HG02642 (cell line): ENCODE measurements around the gene TENM3.

Experiments
- ATAC-seq: cut with Tn5 transposase; IDR thresholded peaks from one replicate; pipeline ENCODE4 v1.9.1; 2021; ENCODE audit warnings: mild to moderate bottlenecking; ENCODE audit not compliant: unreplicated experiment, poor library complexity

The TENM3 gene

DNA sequence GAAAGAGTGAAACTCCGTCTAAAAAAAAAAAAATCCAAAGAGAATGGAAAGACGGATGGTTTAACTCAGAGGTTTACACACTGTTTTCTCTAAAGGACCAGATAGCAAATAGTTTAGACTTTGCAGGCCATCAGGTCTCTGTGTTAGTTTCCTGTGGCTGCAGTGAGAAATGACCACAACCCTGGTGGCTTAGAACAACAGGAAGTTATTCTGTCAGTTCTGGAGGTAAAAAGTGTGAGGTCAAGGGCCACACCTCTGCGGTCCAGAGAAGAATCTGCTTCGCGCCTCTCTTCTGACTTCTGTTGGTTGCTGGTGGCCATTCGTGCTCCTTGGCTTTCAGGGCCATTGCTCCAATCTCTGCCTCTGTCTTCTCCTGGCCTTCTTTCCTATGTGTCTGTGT, 76.9 kb downstream of the TENM3 start:
- ATAC-seq = no peak

DNA sequence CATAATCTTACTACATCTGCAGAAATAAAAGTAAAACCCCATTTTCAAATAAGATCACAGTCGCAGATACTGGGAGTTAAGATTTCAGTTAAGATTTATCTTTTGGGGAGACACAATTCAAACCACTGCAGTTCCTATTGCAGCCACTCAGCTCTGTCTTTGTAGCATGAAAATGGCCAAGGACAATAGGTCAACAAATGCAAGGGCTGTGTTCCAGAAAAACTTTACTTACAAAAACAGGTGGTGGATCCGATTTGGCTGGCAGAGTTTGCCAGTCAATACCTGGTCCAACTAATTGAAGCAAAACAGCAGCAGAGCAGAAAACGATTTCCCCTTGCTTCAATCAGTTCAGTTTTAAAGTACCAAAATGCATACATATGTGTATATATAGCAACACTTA, 77.4 kb downstream of the TENM3 start:
- ATAC-seq = no peak

DNA sequence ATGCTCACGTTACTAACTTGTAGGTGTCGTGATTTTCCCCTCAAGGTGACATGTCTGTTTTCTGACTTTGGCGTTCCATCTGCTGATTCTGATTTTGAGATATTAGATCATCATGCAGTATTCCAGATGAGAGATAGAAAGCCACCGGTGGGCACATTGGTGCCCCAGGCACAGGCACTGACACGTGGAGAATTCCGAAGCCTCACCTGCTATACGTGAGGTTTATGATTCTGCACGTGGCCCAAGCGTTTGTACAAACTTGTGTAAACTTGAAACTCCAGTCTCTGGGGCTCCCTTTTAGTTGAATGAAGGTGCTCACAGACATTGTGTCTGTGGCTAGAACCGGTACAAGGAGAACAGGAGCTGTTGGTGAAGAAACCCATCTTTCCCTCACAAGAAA, 81.1 kb downstream of the TENM3 start:
- ATAC-seq = no peak

DNA sequence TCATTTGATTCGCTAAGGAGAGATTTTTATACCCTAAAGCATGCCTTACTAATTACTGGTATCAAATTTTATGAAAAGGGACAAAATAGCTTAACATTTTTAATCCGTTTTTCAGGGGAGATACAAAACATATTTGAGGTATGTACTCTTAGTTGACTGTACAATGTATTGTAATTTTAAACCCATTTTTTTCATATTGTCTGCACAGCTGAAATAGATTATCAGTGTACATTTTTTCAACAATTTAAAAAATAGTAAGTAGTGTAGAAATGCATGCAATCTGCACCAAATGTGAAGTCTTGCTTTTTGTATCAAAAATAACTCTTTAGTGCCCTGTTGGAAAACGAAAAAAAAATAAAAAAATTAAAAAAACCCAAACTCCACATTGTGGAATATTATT, 82.2 kb downstream of the TENM3 start:
- ATAC-seq = no peak

DNA sequence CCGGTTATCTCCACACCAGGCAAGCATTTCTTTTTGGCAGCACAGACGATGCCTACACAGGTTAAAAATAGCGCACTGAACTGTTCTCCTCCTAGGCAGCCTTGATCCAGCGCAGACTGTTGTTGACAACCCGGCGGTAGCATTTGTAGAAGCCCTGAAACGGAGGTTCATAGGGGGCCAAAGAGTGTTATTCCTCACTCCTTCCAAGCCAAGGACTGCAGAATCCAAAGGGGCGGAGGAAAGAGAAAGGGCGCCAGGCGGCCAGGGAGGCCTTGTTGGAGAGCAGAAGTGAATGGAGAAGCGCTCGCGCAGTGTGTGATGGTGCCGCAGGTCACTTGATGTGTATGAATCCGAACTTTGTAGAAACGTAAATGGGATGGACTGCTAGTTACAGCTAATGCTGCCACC, 82.7 kb downstream of the TENM3 start:
- ATAC-seq = no peak

DNA sequence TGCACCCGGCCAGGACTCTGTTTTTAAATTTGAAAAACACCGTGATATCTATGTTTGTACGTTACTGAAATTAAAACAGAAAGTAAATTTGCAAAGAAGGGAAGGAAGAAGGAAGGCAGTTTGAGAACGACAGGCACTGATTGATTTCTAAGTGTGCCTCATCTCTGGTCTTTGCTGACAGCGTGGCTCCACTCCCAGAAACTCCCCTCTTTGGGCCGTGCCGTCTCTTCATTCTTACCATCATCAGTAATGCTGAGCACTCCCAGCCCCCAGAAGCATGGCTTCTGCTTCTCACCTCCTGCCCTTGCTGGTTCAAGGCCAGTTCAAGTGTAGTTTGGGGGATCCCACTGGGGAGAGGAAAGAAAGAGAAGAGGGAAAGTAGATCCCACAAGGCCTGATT, 85.3 kb downstream of the TENM3 start:
- no peak for ATAC-seq

DNA sequence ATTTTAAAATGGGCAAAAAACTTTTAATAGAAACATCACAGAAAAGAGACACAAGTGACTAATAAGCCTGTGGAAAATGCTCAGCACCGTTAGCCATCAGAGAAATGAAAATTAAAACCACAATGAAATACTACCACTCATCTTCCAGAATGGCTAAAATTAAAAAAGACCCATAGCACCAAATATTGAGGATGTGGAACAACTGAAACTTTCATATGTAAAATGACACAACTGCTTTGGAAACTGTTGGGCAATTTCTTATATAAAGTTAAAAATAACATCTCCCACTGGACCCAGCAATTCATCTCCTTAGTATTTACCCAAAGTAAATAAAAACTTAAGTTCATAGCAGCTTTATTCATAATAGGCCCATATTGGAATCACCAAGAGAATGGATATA, 94.2 kb downstream of the TENM3 start:
- no peak for ATAC-seq

DNA sequence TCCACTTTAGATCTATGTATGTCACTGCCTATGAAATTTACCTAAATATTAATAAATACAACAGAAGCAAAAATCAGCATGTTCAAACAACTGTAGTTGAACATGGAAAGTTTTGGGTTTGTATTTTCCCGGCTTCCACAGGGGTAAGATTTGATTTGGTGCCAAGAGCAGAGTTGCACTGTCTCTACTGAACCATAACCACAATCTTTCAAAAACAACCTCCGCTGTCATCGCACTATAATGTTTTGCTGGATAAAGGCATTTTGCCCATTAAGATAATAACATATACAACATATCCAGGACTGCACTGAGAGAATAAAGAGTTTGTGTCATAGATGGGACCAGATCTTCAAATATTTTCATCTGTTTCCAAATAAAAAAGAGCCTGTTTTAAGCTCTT, 94.9 kb downstream of the TENM3 start:
- ATAC-seq = no peak

DNA sequence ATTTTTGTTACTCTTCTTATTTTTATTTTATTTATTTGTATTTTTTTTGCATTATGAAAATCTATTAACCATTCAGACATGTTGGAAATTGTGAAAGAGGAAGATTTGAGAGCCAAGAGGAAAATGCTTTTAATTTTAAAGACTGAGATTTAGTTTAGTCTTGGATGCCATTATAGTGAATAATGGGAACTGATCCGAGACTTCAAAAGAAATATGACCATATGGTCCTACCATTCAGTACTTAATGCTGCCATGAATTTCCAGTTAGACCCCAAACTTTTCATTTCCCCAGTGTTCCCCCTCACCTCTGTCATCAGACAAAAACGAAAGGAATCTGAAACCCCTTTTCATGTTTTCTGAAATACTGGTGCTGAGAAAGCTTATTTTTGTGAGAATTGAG, 95.5 kb downstream of the TENM3 start:
- no peak for ATAC-seq

DNA sequence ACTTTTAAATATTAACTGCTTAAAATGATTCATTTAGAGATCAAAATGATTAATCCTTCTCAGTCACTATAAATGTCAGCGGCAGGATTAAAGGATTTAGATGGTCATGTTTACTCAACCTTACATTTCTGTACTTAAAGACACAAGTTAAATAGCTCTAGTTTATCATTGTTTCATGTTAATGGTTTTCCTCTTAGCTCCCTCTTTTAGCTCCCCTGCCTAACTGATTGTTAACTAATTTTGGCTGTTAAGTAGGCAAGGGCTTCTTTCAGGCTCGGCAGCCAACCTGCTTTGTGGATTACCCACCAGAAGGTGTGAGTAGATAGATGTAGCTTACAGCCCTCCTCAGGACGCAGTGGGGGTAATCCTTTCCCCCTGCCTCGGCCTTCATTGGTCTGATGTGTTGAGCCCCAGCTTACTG, 96.0 kb downstream of the TENM3 start:
- ATAC-seq = no peak

DNA sequence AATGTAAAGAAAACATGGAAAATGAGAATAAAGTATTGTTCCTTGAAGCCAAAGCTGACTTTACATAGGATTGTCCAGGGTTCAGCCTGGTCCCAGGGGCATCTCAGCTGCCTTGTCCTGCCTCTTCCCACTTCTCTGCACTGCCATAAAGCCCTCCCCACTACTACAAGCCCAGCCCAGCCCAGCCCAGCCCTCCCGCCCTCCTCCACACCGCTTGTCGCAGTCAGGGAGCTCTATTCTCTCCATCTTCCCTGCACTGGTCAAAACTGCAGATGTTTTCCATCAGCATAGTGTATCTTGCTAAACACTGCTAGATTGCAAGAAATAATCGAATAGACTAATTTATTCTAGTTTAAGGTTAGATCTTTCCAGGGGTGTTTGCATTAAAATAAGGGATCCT, 100.3 kb downstream of the TENM3 start:
- ATAC-seq = no peak

DNA sequence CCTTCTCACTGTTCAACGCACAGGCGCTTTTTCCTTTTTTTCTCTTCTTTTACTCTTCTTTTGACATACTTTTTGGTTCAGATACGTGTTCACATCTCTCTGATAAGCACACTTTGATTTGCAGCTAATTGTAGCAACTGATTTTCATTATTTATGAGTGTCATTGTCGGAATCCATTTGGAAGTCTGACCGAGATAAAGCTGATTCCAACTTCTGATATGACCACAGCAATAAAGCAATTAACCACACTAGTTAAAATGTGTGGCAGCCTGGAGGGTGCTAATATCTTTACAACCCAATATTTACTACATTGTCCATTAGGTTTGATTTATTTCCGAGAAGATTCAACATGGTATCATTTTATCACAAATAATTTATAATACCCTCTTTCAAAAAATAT, 101.8 kb downstream of the TENM3 start:
- no peak for ATAC-seq

DNA sequence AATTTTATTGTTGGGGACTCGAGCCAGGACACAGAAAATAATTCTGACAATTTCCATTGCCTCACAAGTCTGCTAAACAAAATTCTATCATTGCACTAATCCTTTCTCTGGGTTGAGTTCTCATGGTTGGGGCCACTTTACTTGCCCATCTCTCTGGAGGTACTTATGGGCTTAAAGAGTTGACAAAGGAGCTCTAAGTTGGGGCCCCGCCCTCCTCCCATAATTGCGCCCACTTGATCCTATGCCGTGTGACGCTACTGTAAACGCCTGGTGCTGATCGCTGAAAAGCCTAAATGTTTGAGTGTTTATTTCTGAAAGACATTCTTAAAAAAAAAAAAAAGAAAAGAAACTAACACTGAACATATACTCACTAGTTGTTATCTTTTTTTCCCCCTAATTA, 103.0 kb downstream of the TENM3 start:
- no peak for ATAC-seq

DNA sequence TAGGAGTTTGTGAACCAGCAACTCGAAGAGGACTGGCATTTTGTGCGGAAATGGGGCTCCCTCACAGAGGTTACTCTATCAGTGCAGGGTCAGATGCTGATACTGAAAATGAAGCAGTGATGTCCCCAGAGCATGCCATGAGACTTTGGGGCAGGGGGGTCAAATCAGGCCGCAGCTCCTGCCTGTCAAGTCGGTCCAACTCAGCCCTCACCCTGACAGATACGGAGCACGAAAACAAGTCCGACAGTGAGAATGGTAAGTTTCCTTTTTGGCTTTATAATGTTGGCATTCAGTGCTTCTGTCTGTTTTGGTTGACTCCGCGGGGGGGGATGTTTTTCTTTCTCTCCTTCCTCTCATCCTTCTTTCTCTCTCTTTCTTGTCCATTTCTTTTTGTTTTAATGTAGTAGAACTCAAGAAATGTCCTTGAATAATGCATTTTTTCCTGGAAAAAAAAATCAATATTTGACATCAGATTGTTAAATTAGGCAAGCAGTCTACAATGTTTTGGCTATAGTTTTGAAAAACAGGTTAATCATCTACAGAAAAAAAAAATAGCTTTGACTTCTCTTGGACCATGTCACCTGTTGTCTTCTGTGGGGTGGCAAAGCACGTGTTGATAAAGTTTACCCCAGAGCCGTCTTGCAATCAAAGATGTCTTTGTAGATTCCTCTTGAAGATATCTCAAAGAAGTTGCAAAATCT, 103.6 kb downstream of the TENM3 start:
- no peak for ATAC-seq

DNA sequence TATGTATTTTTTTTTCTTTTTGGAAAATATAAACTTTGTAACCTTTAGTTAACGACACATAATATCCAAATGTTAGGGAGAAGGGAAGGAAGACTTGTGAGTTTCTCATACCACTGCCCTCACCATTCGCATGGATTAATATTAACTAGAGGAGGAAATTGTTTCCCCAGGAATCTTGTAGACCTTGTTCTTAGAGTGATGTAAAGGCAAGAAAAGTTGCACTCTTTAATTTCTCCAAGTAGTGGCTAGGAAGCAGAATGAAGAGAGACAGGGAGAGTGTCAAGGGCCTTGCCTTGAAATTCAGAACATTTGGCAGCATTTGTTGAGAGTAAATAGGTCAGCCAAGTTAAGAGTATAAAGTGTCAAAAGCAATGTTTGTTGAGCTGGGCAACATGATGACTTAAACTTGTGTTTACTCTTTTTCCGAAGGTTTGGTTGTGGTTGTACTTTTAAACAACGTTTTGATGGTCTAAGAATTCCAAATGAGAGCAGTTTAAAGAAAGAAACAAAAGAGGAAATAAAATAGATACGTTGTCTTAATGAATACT, 105.7 kb downstream of the TENM3 start:
- ATAC-seq = no peak

DNA sequence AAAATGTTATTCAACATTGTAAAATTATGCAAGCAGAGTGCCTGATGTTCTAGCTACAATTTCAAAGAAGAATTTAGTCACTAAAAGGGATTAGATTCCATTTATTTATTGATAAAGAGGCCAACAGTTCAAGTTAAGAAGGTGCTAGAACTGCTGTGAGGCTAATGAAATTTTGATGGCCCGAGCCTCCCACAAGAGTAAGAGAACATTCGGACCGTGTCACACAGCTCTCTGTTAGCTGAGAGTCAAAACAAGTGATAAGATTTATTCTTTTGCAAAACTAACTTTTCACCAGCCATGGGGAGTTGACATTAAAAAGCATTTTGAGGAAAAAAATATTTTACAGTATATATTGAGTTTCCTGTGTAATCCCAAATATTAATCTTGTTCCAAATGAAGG, 106.8 kb downstream of the TENM3 start:
- no peak for ATAC-seq

DNA sequence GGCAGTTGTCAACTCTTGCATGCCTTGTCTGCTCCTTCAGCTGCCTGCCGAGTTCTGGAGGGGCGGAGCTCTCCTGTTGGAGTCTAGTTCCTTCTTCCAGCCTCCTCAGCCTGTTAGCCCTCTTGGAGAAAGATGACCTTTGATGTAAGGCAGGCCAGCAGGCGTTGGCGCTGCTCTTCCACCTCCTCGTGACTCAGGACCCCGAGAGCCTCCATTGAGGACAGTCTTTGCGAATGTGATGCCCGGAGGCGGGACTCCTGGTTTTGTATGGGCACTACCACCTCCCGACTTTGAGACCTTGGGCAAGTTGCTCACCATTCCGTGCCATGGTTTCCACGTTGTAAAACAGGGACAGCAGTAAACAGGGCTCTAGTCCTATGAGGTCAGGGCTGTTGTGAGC, 108.3 kb downstream of the TENM3 start:
- ATAC-seq = no peak

DNA sequence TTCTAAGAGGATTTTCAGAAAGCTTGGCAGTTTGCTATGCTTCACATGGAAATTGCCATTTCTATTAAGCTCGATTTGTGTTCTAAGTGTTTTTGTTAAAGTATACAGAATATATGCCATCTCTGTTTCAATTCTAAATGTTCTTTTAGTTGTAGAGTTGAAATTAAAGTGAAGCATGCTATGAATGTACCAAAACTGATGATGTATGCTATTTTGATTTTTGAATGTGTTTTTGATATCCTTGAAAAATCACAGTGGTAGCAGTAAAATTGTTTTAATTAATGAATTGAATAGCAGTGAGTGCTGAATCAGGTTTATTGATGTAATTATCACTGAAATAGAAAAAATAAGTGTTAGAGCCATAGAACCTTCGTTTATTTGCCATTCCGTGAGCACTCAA, 110.9 kb downstream of the TENM3 start:
- ATAC-seq = no peak

DNA sequence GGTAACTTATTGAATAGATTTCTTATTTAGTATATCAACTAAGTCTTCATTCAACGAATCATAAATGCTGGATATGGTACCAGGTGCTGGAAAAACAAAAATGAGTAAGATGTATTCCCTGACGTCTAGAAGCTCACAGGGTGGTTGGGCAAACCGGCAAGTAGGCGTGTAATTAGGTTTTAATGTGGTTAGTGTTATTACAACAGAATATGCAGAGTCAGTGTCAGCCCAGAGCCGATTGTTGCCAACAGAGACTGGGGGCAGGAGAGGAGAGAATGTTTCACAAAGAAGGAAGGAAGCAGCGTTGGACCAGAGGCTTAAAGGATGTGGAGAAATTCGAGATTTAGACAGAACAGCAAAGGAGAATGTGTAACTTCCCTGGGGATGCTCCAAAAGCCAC, 111.7 kb downstream of the TENM3 start:
- ATAC-seq = no peak

DNA sequence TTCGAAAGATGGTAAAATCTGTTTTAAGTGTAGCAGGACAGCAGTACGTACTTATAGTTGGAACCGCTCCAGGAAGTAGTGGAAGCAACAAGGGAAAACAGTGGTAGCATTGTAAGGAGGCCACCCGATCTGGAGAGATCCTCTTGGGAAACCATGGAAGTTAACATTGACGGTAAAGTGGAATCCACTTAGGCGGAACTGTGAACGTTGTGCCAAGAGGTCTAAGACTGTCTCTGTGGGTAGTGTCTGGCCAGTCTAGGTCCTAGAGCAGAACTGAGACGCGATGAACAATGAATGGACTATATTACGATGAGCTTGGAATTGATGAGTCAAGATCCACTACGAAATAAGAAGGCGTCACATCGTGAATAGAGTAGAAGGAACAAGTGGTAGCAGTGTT, 124.0 kb downstream of the TENM3 start:
- ATAC-seq = no peak

DNA sequence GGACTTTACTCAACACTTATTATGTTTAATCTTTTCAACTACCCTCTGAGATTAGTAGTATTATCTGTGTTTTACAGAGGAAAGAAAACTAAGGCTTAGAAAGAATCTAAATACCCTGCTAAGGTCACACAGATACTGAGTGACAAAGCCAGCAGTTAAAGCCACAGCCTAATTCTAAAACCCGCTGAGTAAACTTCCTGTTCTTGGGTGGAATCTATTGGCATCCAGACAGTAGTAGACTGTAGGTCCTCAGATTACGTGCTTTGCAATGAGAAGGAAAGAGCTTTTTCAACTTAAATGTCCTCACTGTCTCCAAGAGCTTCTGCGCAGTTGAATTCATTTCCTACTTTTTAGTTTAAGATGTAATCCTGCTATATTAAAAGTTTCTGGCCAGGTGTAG, 126.0 kb downstream of the TENM3 start:
- no peak for ATAC-seq

DNA sequence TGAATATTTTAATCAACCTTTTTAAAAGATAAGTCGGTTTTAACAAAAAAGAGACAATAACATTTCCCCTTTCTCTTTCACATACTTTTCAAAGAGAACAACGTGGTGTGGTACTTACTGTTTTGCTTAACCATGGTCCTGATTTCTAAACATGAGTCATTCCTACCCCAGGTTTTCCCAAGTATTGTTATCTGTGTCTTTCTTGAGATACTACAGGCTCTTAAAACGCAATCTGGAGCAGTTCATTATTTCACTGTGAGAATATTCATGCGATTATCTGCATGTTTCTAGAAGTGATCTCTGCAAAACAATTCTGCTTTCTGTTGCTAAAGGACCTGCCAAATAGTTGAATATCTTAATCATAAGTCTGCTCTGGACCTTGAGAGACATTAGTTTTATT, 127.3 kb downstream of the TENM3 start:
- ATAC-seq = no peak

DNA sequence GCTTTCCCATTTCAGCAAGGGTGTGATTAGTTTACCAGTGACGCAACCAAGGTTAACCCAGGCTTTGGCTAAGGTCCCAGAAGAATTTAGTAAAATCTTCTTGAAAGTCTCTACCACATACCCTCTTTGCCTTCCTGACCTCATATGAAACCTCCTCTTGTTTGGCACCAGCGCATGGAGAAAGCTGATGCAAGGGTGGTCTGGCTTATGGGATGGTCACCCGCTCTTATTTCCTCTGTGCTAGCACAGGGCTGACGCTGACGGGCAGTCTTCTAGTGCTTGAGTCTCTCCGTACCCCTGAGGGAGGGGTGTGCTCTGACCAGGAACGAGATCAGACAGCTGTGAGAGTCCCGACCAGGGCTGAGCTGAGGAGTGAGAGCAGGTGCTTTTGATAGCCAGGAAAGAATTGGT, 137.6 kb downstream of the TENM3 start:
- ATAC-seq = no peak
